HepG2 (cell line): ENCODE data around the gene SAXO1. TPM values are rescaled to one million over a fixed set of nuclear protein-coding genes. Genes with fewer than 3 reads are reported as not detected.

Source experiments
- ATAC-seq: fragments of 200-7000 bp; cut with Tn5 transposase; 3 replicates; pipeline ENCODE4 v1.9.1; 2020; ENCODE audit warnings: mild to moderate bottlenecking, moderate library complexity
- BruUV-seq: library from RNA; stranded (reverse); fragments of 400-500 nt; replicated peaks from 2 replicates; lab custom pipeline; 2021; lab: Mats Ljungman, UMichigan
- CTCF ChIA-PET: fragments of 300-600 bp; formaldehyde crosslinking; extraction: SDS; loops from one replicate; lab custom pipeline; 2021; ENCODE audit warnings: low total read pairs, inconsistent platforms, low intra/inter-chr PET ratio; lab: Yijun Ruan, JAX
- POLR2A ChIA-PET: fragments of 350-600 bp; sonication (Branson Sonifier 250); formaldehyde crosslinking; loops from one replicate; lab custom pipeline; 2020; ENCODE audit warnings: antibody characterized with exemption, inconsistent platforms; lab: Yijun Ruan, JAX
- DNase-seq: peaks from one replicate; pipeline ENCODE4 v3.0.0-alpha.2; 2015; ENCODE audit warnings: low spot score
- FAIRE-seq: peaks from 3 replicates; lab custom pipeline; 2011; peaks lifted over from hg19 to GRCh38; lab: Jason Lieb, UNC
- H2AFZ ChIP-seq: one replicate; pipeline ENCODE4 v1.6.1; 2011; ENCODE audit warnings: low read length, inconsistent platforms
- H3K27ac ChIP-seq: fragments of 300-600 bp; 3 replicates; pipeline ENCODE4 v1.8.0; 2011; ENCODE audit warnings: mixed run types, mild to moderate bottlenecking, mixed read lengths, low read length, inconsistent platforms; ENCODE audit not compliant: insufficient read depth; ENCODE audit errors: extremely low read length
- H3K27me3 ChIP-seq, 2 experiments: fragments of 200-600 bp in 1 of 2; 2 replicates in 1 of 2; 3 replicates in 1 of 2; pipeline versions ENCODE4 v1.6.0 to v1.8.0; 2011; ENCODE audit warnings: low read length in 2 of 2, mild to moderate bottlenecking in 2 of 2, moderate library complexity in 2 of 2, inconsistent platforms in 1 of 2; ENCODE audit not compliant: insufficient read depth in 2 of 2, control insufficient read depth in 1 of 2
- H3K36me3 ChIP-seq, 2 experiments: fragments of 200-600 bp in 1 of 2; replicated peaks in 1 of 2; 2 replicates in 1 of 2; 3 replicates in 1 of 2; pipeline versions ENCODE4 v1.5.1 to v1.8.0; 2011; ENCODE audit warnings: low read length in 2 of 2, inconsistent platforms in 1 of 2; ENCODE audit not compliant: insufficient read depth in 2 of 2, control insufficient read depth in 1 of 2
- H3K4me1 ChIP-seq: 2 replicates; pipeline ENCODE4 v1.5.1; 2012; ENCODE audit warnings: low read length, inconsistent platforms; ENCODE audit not compliant: insufficient read depth
- H3K4me2 ChIP-seq: 2 replicates; pipeline ENCODE4 v1.6.0; 2011; ENCODE audit warnings: low read depth, low read length, inconsistent platforms
- H3K4me3 ChIP-seq, 3 experiments: fragments of 200-600 bp in 1 of 3; sonication (generic), shearing (Covaris generic) in 1 of 3; replicated peaks in 1 of 3; 2 replicates each; pipeline ENCODE4 v1.5.1; 2011 to 2016; ENCODE audit warnings: low read length in 3 of 3, inconsistent platforms in 2 of 3, low read depth in 2 of 3, mild to moderate bottlenecking in 2 of 3, control low read depth in 1 of 3, mixed read lengths in 1 of 3; ENCODE audit not compliant: insufficient read depth in 1 of 3
- H3K79me2 ChIP-seq: one replicate; pipeline ENCODE4 v1.6.1; 2011; ENCODE audit warnings: low read length, inconsistent platforms; ENCODE audit not compliant: insufficient read depth
- H3K9ac ChIP-seq: 2 replicates; pipeline ENCODE4 v1.6.0; 2011; ENCODE audit warnings: mild to moderate bottlenecking, low read depth, low read length, inconsistent platforms; ENCODE audit not compliant: insufficient read depth
- H3K9me3 ChIP-seq: 2 replicates; pipeline ENCODE4 v1.5.1; 2012; ENCODE audit warnings: mild to moderate bottlenecking, low read length
- H4K20me1 ChIP-seq: 2 replicates; pipeline ENCODE4 v1.6.0; 2011; ENCODE audit warnings: inconsistent platforms, mild to moderate bottlenecking, low read length, moderate library complexity; ENCODE audit not compliant: insufficient read depth
- BCLAF1 ChIP-seq: fragments of 450-650 bp; IDR thresholded peaks from 2 replicates; pipeline ENCODE4 v1.6.1; 2017; ENCODE audit warnings: mild to moderate bottlenecking
- CHD2 ChIP-seq: IDR thresholded peaks from 2 replicates; pipeline ENCODE4 v1.6.1; 2011; ENCODE audit warnings: low read depth, low read length, improper control_type of control experiment
- FOXK2 ChIP-seq: fragments of 450-650 bp; IDR thresholded peaks from 2 replicates; pipeline ENCODE4 v1.6.1; 2016
- MAFF ChIP-seq: IDR thresholded peaks from 2 replicates; pipeline ENCODE4 v1.6.1; 2011; ENCODE audit warnings: low read depth, low read length, improper control_type of control experiment
- MEIS1 ChIP-seq: sonication (generic); formaldehyde crosslinking; IDR thresholded peaks from 2 replicates; pipeline ENCODE4 v1.9.0; 2021; ENCODE audit warnings: mild to moderate bottlenecking, missing genetic modification reagents, moderate library complexity, borderline replicate concordance
- PCBP1 ChIP-seq: fragments of 200-400 bp; formaldehyde crosslinking; IDR thresholded peaks from 2 replicates; pipeline ENCODE4 v1.6.1; 2017; ENCODE audit warnings: mild to moderate bottlenecking, low read depth, low read length, borderline replicate concordance
- PRDM10 ChIP-seq: sonication (generic); formaldehyde crosslinking; IDR thresholded peaks from 2 replicates; pipeline ENCODE4 v1.4.0; 2020; ENCODE audit warnings: low read depth, missing genetic modification reagents
- ZFP36 ChIP-seq: fragments of 150-350 bp; IDR thresholded peaks from 2 replicates; pipeline ENCODE4 v1.6.1; 2018; ENCODE audit warnings: borderline replicate concordance, low read length, low read depth; ENCODE audit not compliant: partially characterized antibody
- ZNF101 ChIP-seq: sonication (generic); formaldehyde crosslinking; IDR thresholded peaks from 2 replicates; pipeline ENCODE4 v1.4.0; 2020; ENCODE audit warnings: mild to moderate bottlenecking, low read depth, missing genetic modification reagents, borderline replicate concordance
- ZNF609 ChIP-seq: sonication (generic); formaldehyde crosslinking; IDR thresholded peaks from 2 replicates; pipeline ENCODE4 v1.4.0; 2020; ENCODE audit warnings: mild to moderate bottlenecking, missing genetic modification reagents, borderline replicate concordance
- ZNF691 ChIP-seq: sonication (generic); formaldehyde crosslinking; IDR thresholded peaks from 2 replicates; pipeline ENCODE4 v1.4.0; 2020; ENCODE audit warnings: missing genetic modification reagents, low read depth, mild to moderate bottlenecking, borderline replicate concordance
- ZNF883 ChIP-seq: sonication (generic); formaldehyde crosslinking; IDR thresholded peaks from 2 replicates; pipeline ENCODE4 v1.5.1; 2020; ENCODE audit warnings: mild to moderate bottlenecking, missing genetic modification reagents; ENCODE audit errors: not compliant biosample characterization
- WGBS: methylation state at CpG from one replicate; pipeline ENCODE4 v1.1.6; 2017; ENCODE audit warnings: low lambda C conversion rate; 5-methylcytosine and 5-hydroxymethylcytosine counted together
- in situ Hi-C: cut with HindIII; loops from 2 replicates; pipeline ENCODE4 v1.10.0; 2017; ENCODE audit warnings: low pct_unique_long_range_greater_than_20kb; ENCODE audit not compliant: extremely low pct_ligation_motif_present
- intact Hi-C: fragments of 100-400 bp; cut with micrococcal nuclease; formaldehyde crosslinking; loops from one replicate; pipeline ENCODE4 v1.10.0; 2022; ENCODE audit not compliant: unreplicated experiment
- polyA plus RNA-seq, 8 experiments: library from polyadenylated mRNA; depleted of rRNA in 3 of 8; stranded (reverse) in 7 of 8; unstranded in 1 of 8; fragments of >200 nt; fragmentation: Illumina TruSeq in 4 of 8; extraction: Trizol in 4 of 8; gene quantifications; 2 replicates each; pipeline versions ENCODE4 v1.2.1 to v1.2.3, GENCODE V29; 2011 to 2016; ENCODE audit warnings: low read depth in 4 of 8, missing spikeins in 1 of 8, mixed read lengths in 1 of 8; ENCODE audit not compliant: insufficient read depth in 1 of 8
- total RNA-seq, 5 experiments: library from RNA; depleted of rRNA; stranded (reverse); fragments of >200 nt; fragmentation: Illumina TruSeq; extraction: Trizol; gene quantifications; 2 replicates each; pipeline ENCODE4 v1.2.3, GENCODE V29; 2016; ENCODE audit warnings: low read depth in 1 of 5

Gene SAXO1
- total and polyA plus RNA-seq, 2 of the 13 experiments (the other 11 are each of a cell fraction or from before 2014, with no cell fraction given) = not detected

GRCh38 chr9:18888290-18888689 lies 144.7 kb downstream of the SAXO1 start:
- no TSS peak for BruUV-seq
- DNase-seq (no peak), FAIRE-seq (no peak), ATAC-seq (no peak)
- no peaks in the 10 kb centered on the region for H3K9me3 ChIP-seq
- no peaks in the 10 kb centered on the region for H3K4me1 ChIP-seq
- H3K27ac ChIP-seq = no peak overlapping the region
- no peaks in the 10 kb centered on the region for H4K20me1 ChIP-seq
- H3K36me3 ChIP-seq = no peaks in the 10 kb centered on the region
- ChIA-PET CTCF (no interaction called here), POLR2A (no interaction called here)
- no peak overlapping the region for H2AFZ ChIP-seq
- WGBS = 0% methylated on average over 1 of the region's 1 CpG
- H3K4me3 ChIP-seq = no peak overlapping the region
- H3K4me2 ChIP-seq = no peak overlapping the region
- in situ Hi-C loops = no loop called here
- H3K9ac ChIP-seq = no peak overlapping the region
- peaks cover 0 to 6% of the 10 kb centered on the region in 2 experiments; a peak in 1 of 5 replicates for H3K27me3 ChIP-seq
- no peaks in the 10 kb centered on the region for H3K79me2 ChIP-seq
- intact Hi-C loops = no loop called here
- TF ChIP-seq BCLAF1 (no peak), FOXK2 (no peak), MEIS1 (CRISPR knock-in tag) (no peak), PCBP1 (no peak), MAFF (no peak), ZNF609 (no peak), ZFP36 (no peak), ZNF691 (CRISPR knock-in tag) (no peak), PRDM10 (no peak), CHD2 (no peak), ZNF883 (no peak), ZNF101 (CRISPR knock-in tag) (no peak)
